SK-N-DZ (cell line): Measurements from ENCODE around the gene PEX26.
"Not testable (repeated sequence)": the region's sequence is repeated elsewhere in the genome, so short reads cannot be mapped to it uniquely, and the experiment has no call there.

ENCODE experiments used
- DNase-seq: peaks from one replicate; pipeline ENCODE4 v3.0.0-alpha.2; 2015; ENCODE audit warnings: low spot score

The PEX26 gene

GRCh38 chr22:18119409-18120110, 41.8 kb downstream of the PEX26 start:
- no peak for DNase-seq

- DNase-seq: no peak
Measured at GRCh38 chr22:18120857-18121256, 43.1 kb downstream of the PEX26 start.

- DNase-seq: no peak
Measured at GRCh38 chr22:18121506-18121905, 43.7 kb downstream of the PEX26 start.

GRCh38 chr22:18121954-18122554, 44.3 kb downstream of the PEX26 start:
- no peak for DNase-seq

DNA sequence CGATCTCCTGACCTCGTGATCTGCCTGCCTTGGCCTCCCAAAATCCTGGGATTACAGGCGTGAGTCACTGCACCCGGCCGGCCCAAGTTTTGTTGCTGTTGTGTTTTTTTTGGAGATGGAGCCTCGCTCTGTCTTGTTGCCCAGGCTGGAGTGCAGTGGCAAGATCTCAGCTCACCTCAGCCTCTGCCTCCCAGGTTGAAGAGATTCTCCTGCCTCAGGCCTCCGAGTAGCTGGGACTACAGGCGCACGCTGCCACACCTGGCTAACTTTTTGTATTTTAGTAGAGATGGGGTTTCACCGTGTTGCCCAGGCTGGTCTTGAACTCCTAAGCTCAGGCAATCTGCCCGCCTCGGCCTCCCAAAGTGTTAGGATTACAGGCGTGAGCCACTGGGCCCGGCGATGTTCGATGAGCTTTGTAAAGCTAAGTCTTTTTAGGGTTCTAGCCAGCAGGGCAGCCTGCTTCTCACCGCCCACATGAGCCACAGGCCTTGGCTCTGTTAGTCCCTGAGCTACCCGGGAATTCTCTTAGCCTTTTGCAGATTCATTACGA, 45.8 kb downstream of the PEX26 start:
- DNase-seq: not testable (repeated sequence)

GRCh38 chr22:18126606-18127005, 48.8 kb downstream of the PEX26 start:
- no peak for DNase-seq

DNA sequence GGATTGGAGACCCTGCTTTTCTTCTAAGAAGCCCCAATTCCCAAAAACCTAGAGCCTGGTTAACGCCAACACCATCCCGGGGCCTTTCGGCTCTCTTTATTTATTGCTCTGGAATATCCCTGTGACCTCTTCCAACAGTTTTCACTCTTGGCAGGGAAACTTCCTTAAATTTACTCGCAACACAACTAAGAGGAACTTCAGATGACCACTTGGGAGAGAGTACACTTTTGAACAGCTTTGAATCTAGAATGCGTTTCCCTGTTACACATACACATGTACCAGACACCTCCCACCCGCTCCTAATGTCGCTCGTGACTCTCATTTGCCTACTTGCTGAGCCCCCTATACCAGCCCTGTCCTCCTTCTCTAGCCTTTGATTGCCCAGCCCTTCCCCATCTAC, 52.2 kb downstream of the PEX26 start:
- no peak for DNase-seq

- no peak for DNase-seq
Measured at GRCh38 chr22:18130699-18131429, 53.1 kb downstream of the PEX26 start.

- DNase-seq: no peak
Measured at GRCh38 chr22:18133452-18133851, 55.7 kb downstream of the PEX26 start.

DNA sequence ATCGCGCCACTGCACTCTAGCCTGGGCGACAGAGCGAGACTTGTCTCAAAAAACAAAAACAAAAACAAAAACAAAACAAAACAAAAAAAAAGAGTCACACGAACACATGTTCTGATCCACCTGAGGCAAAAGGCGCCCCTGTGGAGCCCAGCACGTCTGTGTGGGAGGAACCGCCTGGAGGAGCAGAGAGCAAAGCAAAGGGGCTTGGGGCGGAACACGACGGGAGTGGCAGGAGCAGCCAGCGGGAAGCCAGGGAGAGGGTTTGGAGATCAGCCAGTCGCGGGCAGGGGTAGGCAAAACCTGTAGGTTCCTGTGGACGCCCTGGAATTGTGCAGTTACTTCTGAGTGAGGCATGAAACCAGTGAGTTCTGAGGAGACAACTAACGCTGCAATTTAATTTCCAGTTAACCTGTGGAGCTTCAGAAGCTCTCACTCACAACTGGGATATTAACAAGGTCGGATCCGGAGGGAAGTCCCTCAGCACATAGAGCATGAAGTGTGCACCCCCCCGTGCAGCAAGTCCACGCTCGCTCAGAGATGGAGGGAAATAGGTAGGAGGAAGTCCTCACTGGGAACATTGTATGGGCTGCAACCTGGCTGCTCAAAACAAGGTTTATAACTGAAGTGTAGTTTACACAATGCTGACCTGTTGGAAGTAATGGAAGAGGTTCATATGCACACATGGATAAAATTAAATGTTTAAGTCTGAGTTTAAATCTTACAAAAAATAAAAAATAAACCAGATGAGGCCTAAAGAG, 59.0 kb downstream of the PEX26 start:
- DNase-seq: no peak

- not testable (repeated sequence) for DNase-seq
Measured at GRCh38 chr22:18141004-18141403, 63.2 kb downstream of the PEX26 start.

GRCh38 chr22:18144105-18144504, 66.3 kb downstream of the PEX26 start:
- no peak for DNase-seq

GRCh38 chr22:18145676-18146388, 68.0 kb downstream of the PEX26 start:
- DNase-seq: no peak

- no peak for DNase-seq
Measured at GRCh38 chr22:18146389-18146753, 68.6 kb downstream of the PEX26 start.

GRCh38 chr22:18147791-18148190, 70.0 kb downstream of the PEX26 start:
- no peak for DNase-seq

GRCh38 chr22:18148293-18148965, 70.6 kb downstream of the PEX26 start:
- no peak for DNase-seq

DNA sequence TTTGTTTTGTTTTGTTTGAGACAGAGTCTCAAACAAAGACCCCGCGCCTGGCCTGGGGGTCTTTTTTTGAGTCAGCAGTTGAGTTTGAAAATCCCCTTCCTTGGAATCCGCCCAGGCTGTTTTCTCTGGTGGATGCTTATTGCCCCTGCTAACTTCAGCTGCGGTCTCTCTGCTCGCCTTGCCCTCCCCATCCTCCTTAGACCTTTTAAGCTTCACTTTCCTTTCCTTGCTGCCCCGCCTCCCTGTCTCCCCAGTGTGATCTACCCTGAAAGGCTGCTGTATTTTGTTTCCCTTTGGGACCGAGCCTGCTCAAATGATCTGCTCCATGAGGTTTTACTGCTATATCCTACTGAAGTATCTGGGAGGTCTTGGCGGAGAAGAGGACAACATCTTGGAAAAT, 74.7 kb downstream of the PEX26 start:
- no peak for DNase-seq

DNA sequence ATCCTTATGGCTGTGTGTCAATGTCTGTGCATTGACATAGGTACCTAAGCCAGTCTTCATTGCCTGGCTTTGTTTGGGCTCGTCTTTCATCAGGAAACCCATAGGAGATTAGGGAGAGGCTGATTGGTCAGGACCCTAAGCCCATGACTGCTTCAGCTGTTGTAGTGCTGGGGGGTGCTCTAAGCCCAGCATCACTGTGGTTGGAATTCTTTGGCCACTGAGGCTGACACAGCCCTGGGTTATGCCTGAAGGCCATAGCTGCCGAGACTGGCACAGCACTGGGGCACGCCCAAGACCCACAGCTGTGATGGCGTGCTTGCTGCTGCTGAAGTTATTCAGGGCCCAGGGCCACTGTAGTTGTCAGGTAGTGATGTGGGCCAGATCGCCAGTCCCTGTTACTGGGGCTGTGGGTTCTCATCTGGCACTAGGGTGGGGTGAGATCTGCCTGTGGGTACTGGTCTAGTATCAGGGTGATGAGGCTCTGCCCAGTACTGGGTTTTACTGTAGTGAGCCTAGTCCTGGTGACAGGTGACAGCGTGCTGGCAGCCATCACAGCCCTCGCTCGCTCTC, 77.1 kb downstream of the PEX26 start:
- no peak for DNase-seq
